SK-N-SH treated with all-trans-retinoic acid at 6 μM for 48 hours (cell line): Measurements from ENCODE around the gene AHSG.

Experiments used
- ESRRG ChIP-seq: fragments of 250-450 bp; sonication (Bioruptor Pico); IDR thresholded peaks from 2 replicates; pipeline ENCODE4 v1.6.1; 2021; ENCODE audit warnings: mild to moderate bottlenecking
- GLIS3 ChIP-seq: fragments of 250-450 bp; sonication (Bioruptor Pico); IDR thresholded peaks from 2 replicates; pipeline ENCODE4 v1.5.0; 2020; ENCODE audit warnings: mild to moderate bottlenecking, moderate library complexity
- RARB ChIP-seq: fragments of 250-450 bp; sonication (Bioruptor Pico); IDR thresholded peaks from 2 replicates; pipeline ENCODE4 v1.8.0; 2021; ENCODE audit warnings: mild to moderate bottlenecking, moderate library complexity
- ZFP3 ChIP-seq: fragments of 250-450 bp; sonication (Bioruptor Pico); IDR thresholded peaks from 2 replicates; pipeline ENCODE4 v1.5.0; 2020; ENCODE audit warnings: mild to moderate bottlenecking, moderate library complexity
- ZFP30 ChIP-seq: fragments of 450-650 bp; formaldehyde crosslinking; IDR thresholded peaks from 2 replicates; pipeline ENCODE4 v1.5.0; 2022; ENCODE audit warnings: mild to moderate bottlenecking, moderate library complexity
- TF ChIP-seq, protein P1 (sequence below): fragments of 250-450 bp; sonication (Bioruptor Pico); IDR thresholded peaks from 2 replicates; pipeline ENCODE4 v1.8.0; 2020; ENCODE audit warnings: mild to moderate bottlenecking, moderate library complexity, borderline replicate concordance

DNA sequence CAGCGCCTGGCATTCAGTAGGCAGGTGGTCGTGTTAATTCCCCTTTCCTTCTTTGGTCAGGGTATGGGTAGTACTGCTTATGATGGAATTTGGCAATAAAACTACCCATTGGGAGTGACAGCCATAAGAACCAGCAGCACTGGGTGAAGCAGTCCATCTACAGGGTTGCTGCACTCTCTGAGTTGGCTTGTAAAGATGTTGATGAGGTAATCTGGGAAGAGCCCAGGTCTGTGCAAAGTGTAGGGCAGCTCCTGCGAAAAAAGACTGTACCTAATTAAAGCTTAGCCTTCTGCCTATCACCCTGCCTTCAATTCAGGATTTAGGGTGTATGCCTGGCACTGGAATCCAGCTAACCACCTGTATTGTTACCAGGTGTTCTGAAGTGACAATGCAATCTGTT is 22.7 kb downstream of the AHSG start:
- TF ChIP-seq ZFP30 (CRISPR knock-in tag) (no peak), ESRRG (CRISPR knock-in tag) (no peak), ZFP3 (no peak), RARB (no peak), GLIS3 (CRISPR knock-in tag) (no peak)
- TF ChIP-seq, protein P1, sequence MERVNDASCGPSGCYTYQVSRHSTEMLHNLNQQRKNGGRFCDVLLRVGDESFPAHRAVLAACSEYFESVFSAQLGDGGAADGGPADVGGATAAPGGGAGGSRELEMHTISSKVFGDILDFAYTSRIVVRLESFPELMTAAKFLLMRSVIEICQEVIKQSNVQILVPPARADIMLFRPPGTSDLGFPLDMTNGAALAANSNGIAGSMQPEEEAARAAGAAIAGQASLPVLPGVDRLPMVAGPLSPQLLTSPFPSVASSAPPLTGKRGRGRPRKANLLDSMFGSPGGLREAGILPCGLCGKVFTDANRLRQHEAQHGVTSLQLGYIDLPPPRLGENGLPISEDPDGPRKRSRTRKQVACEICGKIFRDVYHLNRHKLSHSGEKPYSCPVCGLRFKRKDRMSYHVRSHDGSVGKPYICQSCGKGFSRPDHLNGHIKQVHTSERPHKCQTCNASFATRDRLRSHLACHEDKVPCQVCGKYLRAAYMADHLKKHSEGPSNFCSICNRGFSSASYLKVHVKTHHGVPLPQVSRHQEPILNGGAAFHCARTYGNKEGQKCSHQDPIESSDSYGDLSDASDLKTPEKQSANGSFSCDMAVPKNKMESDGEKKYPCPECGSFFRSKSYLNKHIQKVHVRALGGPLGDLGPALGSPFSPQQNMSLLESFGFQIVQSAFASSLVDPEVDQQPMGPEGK (CRISPR knock-in tag): no peak
